K562 (cell line): ENCODE measurements around the gene AGAP1. TPM values are rescaled to one million over a fixed set of nuclear protein-coding genes. Genes with fewer than 3 reads are reported as not detected.

ENCODE experiments used
- FOXP1 ChIP-seq: sonication (generic); formaldehyde crosslinking; IDR thresholded peaks from 2 replicates; pipeline ENCODE4 v1.8.0; 2022; ENCODE audit warnings: mild to moderate bottlenecking, missing genetic modification reagents
- PREB ChIP-seq: sonication (generic); formaldehyde crosslinking; IDR thresholded peaks from 2 replicates; pipeline ENCODE4 v1.8.1; 2023; ENCODE audit warnings: mild to moderate bottlenecking, missing genetic modification reagents
- SETDB1 ChIP-seq: IDR thresholded peaks from one replicate; pipeline ENCODE4 v1.6.1; 2012; ENCODE audit warnings: low read length, control low read depth, inconsistent platforms
- TARDBP ChIP-seq: fragments of 450-650 bp; IDR thresholded peaks from 2 replicates; pipeline ENCODE4 v1.6.1; 2016
- TFAP4 ChIP-seq: sonication (generic); formaldehyde crosslinking; IDR thresholded peaks from 2 replicates; pipeline ENCODE4 v1.8.0; 2022; ENCODE audit warnings: missing genetic modification reagents, mild to moderate bottlenecking, moderate library complexity, borderline replicate concordance
- ZBTB40 ChIP-seq, 2 experiments: fragments of 450-650 bp in 1 of 2; sonication (generic) in 1 of 2; formaldehyde crosslinking in 1 of 2; IDR thresholded peaks; 2 replicates each; pipeline versions ENCODE4 v1.7.1 to v1.9.0; 2016 to 2022; ENCODE audit warnings: inconsistent platforms in 1 of 2, mild to moderate bottlenecking in 1 of 2, missing genetic modification reagents in 1 of 2
- ZBTB7A ChIP-seq: IDR thresholded peaks from 2 replicates; pipeline ENCODE4 v1.6.1; 2011; ENCODE audit warnings: low read depth, mild to moderate bottlenecking, low read length, moderate library complexity, borderline replicate concordance; ENCODE audit not compliant: control insufficient read depth
- ZNF518B ChIP-seq: fragments of 250-450 bp; sonication (Bioruptor Pico); IDR thresholded peaks from 2 replicates; pipeline ENCODE4 v1.5.0; 2021; ENCODE audit warnings: mild to moderate bottlenecking, moderate library complexity
- polyA plus RNA-seq, 8 experiments: library from polyadenylated mRNA; depleted of rRNA in 4 of 8; stranded (reverse) in 5 of 8; unstranded in 3 of 8; fragments of >200 nt; fragmentation: Nextera tagmentation in 2 of 8; fragmentation: Illumina TruSeq in 1 of 8; extraction: Ambion mirVana in 2 of 8; extraction: Trizol in 1 of 8; gene quantifications; 2 replicates each; pipeline versions ENCODE4 v1.2.1 to v1.2.3, GENCODE V29; 2011 to 2014; ENCODE audit warnings: inconsistent platforms in 1 of 8, missing spikeins in 1 of 8
- total RNA-seq, 7 experiments: library from RNA; depleted of rRNA in 6 of 7; stranded (reverse); fragments of >200 nt in 6 of 7; fragmentation: Illumina TruSeq in 2 of 7; extraction: Trizol in 2 of 7; gene quantifications; 2 replicates each; pipeline versions ENCODE4 v1.2.1 to v1.2.3, GENCODE V29; 2011 to 2021; ENCODE audit warnings: low replicate concordance in 1 of 7

The AGAP1 gene
- total and polyA plus RNA-seq, 9 of the 15 experiments (the other 6 are each of a cell fraction or from before 2014, with no cell fraction given), result 1.3 to 24.0 (median 10.6) TPM

- no peak for TF ChIP-seq ZBTB40 (IDR thresholded peaks at IDR 0.05)
- no peak for TF ChIP-seq ZBTB40 (CRISPR knock-in tag; IDR thresholded peaks at IDR 0.05)
- TF ChIP-seq TARDBP, result no peak
- no peak for TF ChIP-seq SETDB1
- TF ChIP-seq ZBTB7A, result no peak
- no peak for TF ChIP-seq FOXP1
- TF ChIP-seq ZNF518B (CRISPR knock-in tag), result no peak
- no peak for TF ChIP-seq TFAP4 (CRISPR knock-in tag)
- TF ChIP-seq PREB (CRISPR knock-in tag), result no peak
These were observed 563.5 kb downstream of the AGAP1 start (continued) for GRCh38 chr2:236057375-236057774.
